IMR-90 (cell line): ENCODE data around the gene ITGA1.

Source experiments
- CTCF ChIP-seq: conservative IDR thresholded peaks from 2 replicates; pipeline ENCODE4 v1.5.1; 2012; ENCODE audit warnings: mild to moderate bottlenecking, low read depth, low read length, improper control_type of control experiment
- ELK1 ChIP-seq: fragments of 150-350 bp; IDR thresholded peaks from 2 replicates; pipeline ENCODE4 v1.6.1; 2016; ENCODE audit warnings: low read depth, mild to moderate bottlenecking, low read length, moderate library complexity, borderline replicate concordance
- FOS ChIP-seq: fragments of 150-350 bp; IDR thresholded peaks from 2 replicates; pipeline ENCODE4 v1.6.1; 2016; ENCODE audit warnings: low read depth, low read length
- MAZ ChIP-seq: IDR thresholded peaks from 2 replicates; pipeline ENCODE4 v1.6.1; 2012; ENCODE audit warnings: low read depth, mild to moderate bottlenecking, low read length, improper control_type of control experiment, moderate library complexity, borderline replicate concordance
- NFE2L2 ChIP-seq: fragments of 150-350 bp; IDR thresholded peaks from 2 replicates; pipeline ENCODE4 v1.6.1; 2016; ENCODE audit warnings: low read depth, mild to moderate bottlenecking, low read length
- POLR2A ChIP-seq: IDR thresholded peaks from 2 replicates; pipeline ENCODE4 v1.6.1; 2012; ENCODE audit warnings: mild to moderate bottlenecking, low read depth, low read length
- SMC3 ChIP-seq: fragments of 150-350 bp; IDR thresholded peaks from 2 replicates; pipeline ENCODE4 v1.6.1; 2016; ENCODE audit warnings: low read depth, mild to moderate bottlenecking, antibody characterized with exemption, low read length, moderate library complexity
- USF2 ChIP-seq: fragments of 150-350 bp; IDR thresholded peaks from 2 replicates; pipeline ENCODE4 v1.6.1; 2017; ENCODE audit warnings: mild to moderate bottlenecking, antibody characterized with exemption, low read length, low read depth

GRCh38 chr5:52950686-52951085 lies 163.0 kb downstream of the ITGA1 start:
- TF ChIP-seq USF2 (no peak), POLR2A (no peak), CTCF (no peak), SMC3 (no peak), ELK1 (no peak), MAZ (no peak), NFE2L2 (no peak), FOS (no peak)
